ENCODE measurements around the gene AK8.

AK8 gene

DNA sequence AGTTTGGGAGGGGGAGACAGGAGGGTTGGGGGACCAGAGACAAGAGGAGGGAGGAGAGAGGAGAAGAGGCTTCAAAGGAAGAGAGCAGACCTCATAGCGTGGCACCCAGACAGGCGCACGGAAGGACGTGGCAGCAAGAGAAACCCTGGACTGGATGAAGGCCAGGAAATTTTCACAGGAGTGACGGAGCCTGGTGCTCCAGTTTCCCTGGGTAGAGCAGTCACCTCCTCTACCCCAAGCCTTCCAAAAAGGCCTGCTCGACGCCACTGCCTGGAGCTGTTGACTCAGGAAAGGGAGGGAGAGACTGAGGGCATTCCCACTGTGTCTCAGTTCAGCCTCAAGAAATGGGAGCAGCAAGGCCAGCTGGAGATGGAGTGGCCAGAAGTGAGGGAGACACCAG lies 19.3 kb downstream of the AK8 start:
- Histone ChIP-seq H3K27ac (ENCODE audit: low read depth in 2 of 2, low read length in 2 of 2) (no peak overlapping the region), H3K27me3 (ENCODE audit: control insufficient read depth in 2 of 2, insufficient read depth in 2 of 2, low read length in 2 of 2) (no peaks in the 10 kb centered on the region), H3K4me1 (ENCODE audit: control insufficient read depth in 2 of 2, insufficient read depth in 2 of 2, low read length in 2 of 2) (no peaks in the 10 kb centered on the region), H3K9me3 (ENCODE audit: control insufficient read depth in 2 of 2, low read length in 2 of 2) (no peaks in the 10 kb centered on the region), H3K36me3 (ENCODE audit: control insufficient read depth in 2 of 2, insufficient read depth in 2 of 2, low read length in 2 of 2) (no peaks in the 10 kb centered on the region), H3K9ac (ENCODE audit: low read depth in 1 of 2, low read length in 2 of 2) (no peak overlapping the region), H3K4me3 (ENCODE audit: low read length in 2 of 2) (no peak overlapping the region)

DNA sequence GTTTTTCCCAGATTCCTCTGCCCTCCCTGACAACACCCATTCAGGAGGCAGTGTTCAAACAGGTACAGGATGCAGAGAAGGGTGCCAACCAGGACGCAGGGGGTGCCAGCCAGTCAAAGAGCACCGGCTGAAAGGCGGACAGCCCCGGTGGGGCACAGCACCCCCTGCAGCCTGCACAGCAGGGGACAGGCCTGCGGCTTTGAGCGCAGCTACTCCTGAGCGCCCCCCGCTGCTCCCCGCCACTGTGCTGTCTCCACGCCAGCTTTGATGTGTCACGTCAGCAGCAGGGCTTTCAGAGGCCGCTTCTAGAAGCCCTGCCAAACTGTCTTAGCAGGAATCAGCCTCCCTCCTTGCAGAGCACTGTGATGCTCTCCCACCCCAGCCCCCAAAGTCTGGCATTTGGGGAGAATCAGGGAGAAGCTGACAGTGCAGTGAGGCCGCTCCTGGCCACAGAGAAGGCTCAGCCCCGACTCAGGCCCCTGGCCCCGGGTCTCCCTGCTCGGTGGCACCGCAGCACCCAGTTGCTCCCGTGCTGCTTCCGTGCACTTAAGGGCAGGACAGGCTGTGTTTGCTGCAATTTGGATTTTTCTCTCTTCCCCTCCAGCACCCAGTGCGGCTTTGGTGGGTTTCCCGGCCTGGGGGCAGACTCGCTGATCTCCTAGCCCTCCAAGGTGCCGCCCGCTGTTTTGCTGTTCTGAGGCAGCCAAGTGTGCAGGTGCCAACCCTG lies 20.3 kb downstream of the AK8 start:
- H3K4me3 ChIP-seq (ENCODE audit: low read length in 2 of 2) = no peak overlapping the region
- H3K9me3 ChIP-seq (ENCODE audit: control insufficient read depth in 2 of 2, low read length in 2 of 2) = no peaks in the 10 kb centered on the region
- H3K27ac ChIP-seq (ENCODE audit: low read depth in 2 of 2, low read length in 2 of 2) = peak overlapping the region in 1 of 2 donors; percentile 9
- H3K9ac ChIP-seq (ENCODE audit: low read depth in 1 of 2, low read length in 2 of 2) = no peak overlapping the region
- no peaks in the 10 kb centered on the region for H3K36me3 ChIP-seq (ENCODE audit: control insufficient read depth in 2 of 2, insufficient read depth in 2 of 2, low read length in 2 of 2)
- H3K27me3 ChIP-seq (ENCODE audit: control insufficient read depth in 2 of 2, insufficient read depth in 2 of 2, low read length in 2 of 2) = no peaks in the 10 kb centered on the region
- no peaks in the 10 kb centered on the region for H3K4me1 ChIP-seq (ENCODE audit: control insufficient read depth in 2 of 2, insufficient read depth in 2 of 2, low read length in 2 of 2)

DNA sequence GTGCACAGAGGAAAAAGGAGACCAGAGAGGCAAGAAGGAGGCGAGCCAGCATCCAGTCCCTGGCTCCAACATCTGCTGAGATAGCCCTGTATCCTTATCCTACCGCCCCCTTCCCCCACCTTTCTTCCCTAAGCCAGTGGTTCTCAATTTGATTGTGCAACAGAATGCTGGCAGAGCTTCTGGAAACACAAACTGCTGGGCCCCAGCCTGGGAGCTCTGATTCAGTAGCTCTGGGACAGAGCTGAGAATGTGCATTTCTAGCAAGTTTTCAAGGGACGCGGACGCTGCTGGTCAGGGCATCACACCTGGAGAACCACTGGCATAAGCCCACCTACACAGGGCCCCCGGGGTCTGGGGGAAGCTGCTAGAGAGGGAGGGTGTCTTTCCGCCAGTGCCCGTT lies 21.1 kb downstream of the AK8 start:
- no peaks in the 10 kb centered on the region for H3K27me3 ChIP-seq (ENCODE audit: control insufficient read depth in 2 of 2, insufficient read depth in 2 of 2, low read length in 2 of 2)
- H3K9ac ChIP-seq (ENCODE audit: low read depth in 1 of 2, low read length in 2 of 2) = no peak overlapping the region
- H3K4me3 ChIP-seq (ENCODE audit: low read length in 2 of 2) = no peak overlapping the region
- H3K36me3 ChIP-seq (ENCODE audit: control insufficient read depth in 2 of 2, insufficient read depth in 2 of 2, low read length in 2 of 2) = no peaks in the 10 kb centered on the region
- no peaks in the 10 kb centered on the region for H3K4me1 ChIP-seq (ENCODE audit: control insufficient read depth in 2 of 2, insufficient read depth in 2 of 2, low read length in 2 of 2)
- peak overlapping the region in 1 of 2 donors; percentile 9 for H3K27ac ChIP-seq (ENCODE audit: low read depth in 2 of 2, low read length in 2 of 2)
- H3K9me3 ChIP-seq (ENCODE audit: control insufficient read depth in 2 of 2, low read length in 2 of 2) = no peaks in the 10 kb centered on the region

GRCh38 chr9:132855904-132856303 lies 22.2 kb downstream of the AK8 start:
- H3K4me1 ChIP-seq (ENCODE audit: control insufficient read depth in 2 of 2, insufficient read depth in 2 of 2, low read length in 2 of 2) = no peaks in the 10 kb centered on the region
- H3K9me3 ChIP-seq (ENCODE audit: control insufficient read depth in 2 of 2, low read length in 2 of 2) = no peaks in the 10 kb centered on the region
- H3K27me3 ChIP-seq (ENCODE audit: control insufficient read depth in 2 of 2, insufficient read depth in 2 of 2, low read length in 2 of 2) = no peaks in the 10 kb centered on the region
- H3K36me3 ChIP-seq (ENCODE audit: control insufficient read depth in 2 of 2, insufficient read depth in 2 of 2, low read length in 2 of 2) = no peaks in the 10 kb centered on the region
- no peak overlapping the region for H3K4me3 ChIP-seq (ENCODE audit: low read length in 2 of 2)
- H3K9ac ChIP-seq (ENCODE audit: low read depth in 1 of 2, low read length in 2 of 2) = no peak overlapping the region
- no peak overlapping the region for H3K27ac ChIP-seq (ENCODE audit: low read depth in 2 of 2, low read length in 2 of 2)

GRCh38 chr9:132854832-132855231 lies 23.3 kb downstream of the AK8 start:
- Histone ChIP-seq H3K9ac (ENCODE audit: low read depth in 1 of 2, low read length in 2 of 2) (no peak overlapping the region), H3K9me3 (ENCODE audit: control insufficient read depth in 2 of 2, low read length in 2 of 2) (no peaks in the 10 kb centered on the region), H3K4me3 (ENCODE audit: low read length in 2 of 2) (no peak overlapping the region), H3K27me3 (ENCODE audit: control insufficient read depth in 2 of 2, insufficient read depth in 2 of 2, low read length in 2 of 2) (no peaks in the 10 kb centered on the region), H3K4me1 (ENCODE audit: control insufficient read depth in 2 of 2, insufficient read depth in 2 of 2, low read length in 2 of 2) (no peaks in the 10 kb centered on the region), H3K27ac (ENCODE audit: low read depth in 2 of 2, low read length in 2 of 2) (no peak overlapping the region), H3K36me3 (ENCODE audit: control insufficient read depth in 2 of 2, insufficient read depth in 2 of 2, low read length in 2 of 2) (no peaks in the 10 kb centered on the region)

GRCh38 chr9:132853482-132853881 lies 24.6 kb downstream of the AK8 start:
- Histone ChIP-seq H3K27me3 (ENCODE audit: control insufficient read depth in 2 of 2, insufficient read depth in 2 of 2, low read length in 2 of 2) (no peaks in the 10 kb centered on the region), H3K36me3 (ENCODE audit: control insufficient read depth in 2 of 2, insufficient read depth in 2 of 2, low read length in 2 of 2) (no peaks in the 10 kb centered on the region), H3K4me3 (ENCODE audit: low read length in 2 of 2) (no peak overlapping the region), H3K9ac (ENCODE audit: low read depth in 1 of 2, low read length in 2 of 2) (no peak overlapping the region), H3K27ac (ENCODE audit: low read depth in 2 of 2, low read length in 2 of 2) (no peak overlapping the region), H3K4me1 (ENCODE audit: control insufficient read depth in 2 of 2, insufficient read depth in 2 of 2, low read length in 2 of 2) (peaks cover 0 to 3% of the 10 kb centered on the region in 2 donors), H3K9me3 (ENCODE audit: control insufficient read depth in 2 of 2, low read length in 2 of 2) (no peaks in the 10 kb centered on the region)

- H3K9me3 ChIP-seq (ENCODE audit: control insufficient read depth in 2 of 2, low read length in 2 of 2) = no peaks in the 10 kb centered on the region
- H3K4me1 ChIP-seq (ENCODE audit: control insufficient read depth in 2 of 2, insufficient read depth in 2 of 2, low read length in 2 of 2) = peaks cover 0 to 3% of the 10 kb centered on the region in 2 donors
- H3K27ac ChIP-seq (ENCODE audit: low read depth in 2 of 2, low read length in 2 of 2) = peak overlapping the region; percentile 29 to 48
- peak overlapping the region; percentile 6 to 51 for H3K9ac ChIP-seq (ENCODE audit: low read depth in 1 of 2, low read length in 2 of 2)
- no peaks in the 10 kb centered on the region for H3K36me3 ChIP-seq (ENCODE audit: control insufficient read depth in 2 of 2, insufficient read depth in 2 of 2, low read length in 2 of 2)
- H3K4me3 ChIP-seq (ENCODE audit: low read length in 2 of 2) = peak overlapping the region; percentile 39 to 45
- H3K27me3 ChIP-seq (ENCODE audit: control insufficient read depth in 2 of 2, insufficient read depth in 2 of 2, low read length in 2 of 2) = no peaks in the 10 kb centered on the region
These were observed 28.8 kb downstream of the AK8 start for GRCh38 chr9:132849185-132849706.

DNA sequence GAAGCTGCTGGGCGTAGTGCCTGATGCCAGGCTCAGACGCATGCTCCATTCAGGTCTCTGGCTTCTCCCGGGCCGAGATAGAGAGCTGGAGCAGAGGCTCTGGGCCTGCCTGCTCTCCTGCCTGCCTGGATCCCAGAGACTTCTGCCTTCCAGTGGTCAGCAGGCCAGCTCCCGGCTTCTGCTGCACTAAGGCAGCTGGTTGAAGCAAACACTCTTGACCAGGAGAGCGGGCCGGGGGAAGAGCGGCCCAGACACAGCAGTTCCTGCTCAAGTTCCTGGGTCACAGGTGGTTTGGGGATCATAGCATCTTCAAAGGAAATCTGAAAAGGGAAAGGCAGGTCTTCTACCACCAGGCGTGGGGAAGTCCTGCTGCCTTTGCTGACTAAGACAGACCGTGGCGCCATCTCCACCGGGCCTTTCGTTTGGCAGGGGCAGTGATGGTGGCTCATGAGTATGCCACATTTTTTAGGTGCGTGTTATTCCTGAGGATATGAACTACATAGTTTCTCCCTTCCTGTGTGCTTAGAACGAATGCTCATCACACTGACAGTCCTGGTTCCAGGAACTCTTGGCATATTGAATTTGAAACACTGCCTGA lies 31.1 kb downstream of the AK8 start:
- H3K9ac ChIP-seq (ENCODE audit: low read depth in 1 of 2, low read length in 2 of 2) = no peak overlapping the region
- H3K4me3 ChIP-seq (ENCODE audit: low read length in 2 of 2) = no peak overlapping the region
- H3K9me3 ChIP-seq (ENCODE audit: control insufficient read depth in 2 of 2, low read length in 2 of 2) = no peaks in the 10 kb centered on the region
- no peaks in the 10 kb centered on the region for H3K27me3 ChIP-seq (ENCODE audit: control insufficient read depth in 2 of 2, insufficient read depth in 2 of 2, low read length in 2 of 2)
- H3K4me1 ChIP-seq (ENCODE audit: control insufficient read depth in 2 of 2, insufficient read depth in 2 of 2, low read length in 2 of 2) = peaks cover 0 to 3% of the 10 kb centered on the region in 2 donors
- H3K36me3 ChIP-seq (ENCODE audit: control insufficient read depth in 2 of 2, insufficient read depth in 2 of 2, low read length in 2 of 2) = no peaks in the 10 kb centered on the region
- H3K27ac ChIP-seq (ENCODE audit: low read depth in 2 of 2, low read length in 2 of 2) = no peak overlapping the region

GRCh38 chr9:132846109-132846917 lies 31.8 kb downstream of the AK8 start:
- Histone ChIP-seq H3K27me3 (ENCODE audit: control insufficient read depth in 2 of 2, insufficient read depth in 2 of 2, low read length in 2 of 2) (no peaks in the 10 kb centered on the region), H3K27ac (ENCODE audit: low read depth in 2 of 2, low read length in 2 of 2) (no peak overlapping the region), H3K9ac (ENCODE audit: low read depth in 1 of 2, low read length in 2 of 2) (no peak overlapping the region), H3K4me1 (ENCODE audit: control insufficient read depth in 2 of 2, insufficient read depth in 2 of 2, low read length in 2 of 2) (peaks cover 0 to 3% of the 10 kb centered on the region in 2 donors), H3K36me3 (ENCODE audit: control insufficient read depth in 2 of 2, insufficient read depth in 2 of 2, low read length in 2 of 2) (no peaks in the 10 kb centered on the region), H3K4me3 (ENCODE audit: low read length in 2 of 2) (no peak overlapping the region), H3K9me3 (ENCODE audit: control insufficient read depth in 2 of 2, low read length in 2 of 2) (no peaks in the 10 kb centered on the region)

Measured in mucosa of rectum (tissue), 2 donors.